C4-2B (cell line): ENCODE results near the gene DGKQ.

Source experiments
- CTCF ChIP-seq: fragments of 450-650 bp; conservative IDR thresholded peaks from 2 replicates; pipeline ENCODE4 v1.5.1; 2017; ENCODE audit warnings: mild to moderate bottlenecking
- ZFX ChIP-seq: fragments of 450-650 bp; IDR thresholded peaks from 2 replicates; pipeline ENCODE4 v1.6.1; 2017

GRCh38 chr4:1018147-1019020 lies 45.0 kb upstream of the DGKQ start:
- TF ChIP-seq ZFX (no peak), CTCF (no peak)
